GM12878 (cell line): ENCODE results near the gene LARP7. TPM values are rescaled to one million over a fixed set of nuclear protein-coding genes. Genes with fewer than 3 reads are reported as not detected.

Experiments used
- ATAC-seq: fragments of 200-7000 bp; cut with Tn5 transposase; 3 replicates; pipeline ENCODE4 v1.9.1; 2020; ENCODE audit warnings: mild to moderate bottlenecking, moderate library complexity
- BruUV-seq: library from RNA; stranded (reverse); fragments of 400-500 nt; replicated peaks from 2 replicates; lab custom pipeline; 2021; lab: Mats Ljungman, UMichigan
- CTCF ChIA-PET: fragments of 300-600 bp; sonication (Branson Sonifier 250); formaldehyde crosslinking; extraction: SDS; loops from one replicate; lab custom pipeline; 2021; ENCODE audit warnings: inconsistent platforms; lab: Yijun Ruan, JAX
- POLR2A ChIA-PET: fragments of 350-600 bp; formaldehyde crosslinking; extraction: SDS; loops from one replicate; lab custom pipeline; 2021; ENCODE audit warnings: inconsistent platforms; lab: Charles Lee
- RAD21 ChIA-PET: fragments of 300-600 bp; sonication (Branson Sonifier 250); formaldehyde crosslinking; loops from one replicate; lab custom pipeline; 2023; ENCODE audit warnings: antibody characterized with exemption; ENCODE audit not compliant: unreplicated experiment; lab: Charles Lee
- SMC1A ChIA-PET: fragments of 300-600 bp; sonication (Branson Sonifier 250); formaldehyde crosslinking; loops from one replicate; lab custom pipeline; 2023; ENCODE audit not compliant: unreplicated experiment, uncharacterized antibody; lab: Charles Lee
- DNase-seq: peaks from one replicate; pipeline ENCODE4 v3.0.0-alpha.2; 2011; ENCODE audit warnings: low read depth, low spot score
- FAIRE-seq: peaks from 3 replicates; lab custom pipeline; 2011; peaks lifted over from hg19 to GRCh38; lab: Jason Lieb, UNC
- H2AFZ ChIP-seq: 2 replicates; pipeline ENCODE4 v1.6.0; 2011; ENCODE audit warnings: low read depth, low read length, control low read depth; ENCODE audit not compliant: control insufficient read depth
- H3K27ac ChIP-seq: 2 replicates; pipeline ENCODE4 v1.5.1; 2011; ENCODE audit warnings: control low read depth; ENCODE audit not compliant: control insufficient read depth, insufficient read depth
- H3K27me3 ChIP-seq, 2 experiments: replicated peaks in 1 of 2; 2 replicates each; pipeline versions ENCODE4 v1.6.0 to v1.6.1; 2011; ENCODE audit warnings: low read length in 1 of 2; ENCODE audit not compliant: control insufficient read depth in 2 of 2, insufficient read depth in 2 of 2
- H3K36me3 ChIP-seq, 2 experiments: 2 replicates each; pipeline ENCODE4 v1.5.1; 2011; ENCODE audit warnings: low read length in 1 of 2; ENCODE audit not compliant: control insufficient read depth in 2 of 2, insufficient read depth in 2 of 2
- H3K4me1 ChIP-seq: 2 replicates; pipeline ENCODE4 v1.6.1; 2011; ENCODE audit warnings: mild to moderate bottlenecking, low read length, moderate library complexity, mixed read lengths; ENCODE audit not compliant: control insufficient read depth, insufficient read depth
- H3K4me2 ChIP-seq: 2 replicates; pipeline ENCODE4 v1.6.0; 2011; ENCODE audit warnings: control low read depth; ENCODE audit not compliant: control insufficient read depth, insufficient read depth
- H3K4me3 ChIP-seq: fragments of 200-600 bp; sonication (generic); 2 replicates; pipeline ENCODE4 v1.5.1; 2016
- H3K79me2 ChIP-seq: 2 replicates; pipeline ENCODE4 v1.6.0; 2011; ENCODE audit warnings: low read length; ENCODE audit not compliant: control insufficient read depth, insufficient read depth
- H3K9ac ChIP-seq: 2 replicates; pipeline ENCODE4 v1.8.0; 2011; ENCODE audit warnings: low read length, control low read depth, mixed read lengths; ENCODE audit not compliant: control insufficient read depth, insufficient read depth
- H3K9me3 ChIP-seq: replicated peaks from 3 replicates; pipeline ENCODE4 v1.5.1; 2011; ENCODE audit warnings: mild to moderate bottlenecking, low read length; ENCODE audit not compliant: control insufficient read depth, insufficient read depth
- H4K20me1 ChIP-seq: 2 replicates; pipeline ENCODE4 v1.6.0; 2011; ENCODE audit not compliant: control insufficient read depth, insufficient read depth
- BACH1 ChIP-seq: fragments of 450-650 bp; IDR thresholded peaks from 2 replicates; pipeline ENCODE4 v1.6.1; 2017; ENCODE audit warnings: mild to moderate bottlenecking, borderline replicate concordance
- CHD4 ChIP-seq: fragments of 200-600 bp; sonication (generic); IDR thresholded peaks from 2 replicates; pipeline ENCODE4 v1.6.1; 2016; ENCODE audit warnings: mild to moderate bottlenecking
- EED ChIP-seq: sonication (generic); IDR thresholded peaks from 2 replicates; pipeline ENCODE4 v1.6.1; 2016; ENCODE audit warnings: antibody characterized with exemption, low read depth
- GABPA ChIP-seq: IDR thresholded peaks from 2 replicates; pipeline ENCODE4 v1.6.1; 2014; ENCODE audit warnings: antibody characterized with exemption, low read depth, mild to moderate bottlenecking, inconsistent platforms
- JUNB ChIP-seq: IDR thresholded peaks from 2 replicates; pipeline ENCODE4 v1.6.1; 2016; ENCODE audit warnings: antibody characterized with exemption, mild to moderate bottlenecking
- PAX8 ChIP-seq: fragments of 450-650 bp; IDR thresholded peaks from 2 replicates; pipeline ENCODE4 v1.6.1; 2017; ENCODE audit warnings: mild to moderate bottlenecking, moderate library complexity
- RAD21 ChIP-seq: IDR thresholded peaks from 2 replicates; pipeline ENCODE4 v1.6.1; 2011; ENCODE audit warnings: mild to moderate bottlenecking, low read depth, low read length, moderate library complexity; ENCODE audit not compliant: insufficient read depth
- RCOR1 ChIP-seq: conservative IDR thresholded peaks from 2 replicates; pipeline ENCODE4 v1.6.1; 2012; ENCODE audit warnings: low read depth, low read length, improper control_type of control experiment
- TCF7 ChIP-seq: IDR thresholded peaks from 2 replicates; pipeline ENCODE4 v1.6.1; 2014; ENCODE audit warnings: antibody characterized with exemption, borderline replicate concordance
- WGBS: methylation state at CpG from one replicate; pipeline ENCODE4 v1.1.6; 2016; ENCODE audit warnings: low lambda C conversion rate; ENCODE audit not compliant: insufficient replicate concordance, insufficient coverage; ENCODE audit errors: missing lambda C conversion rate; 5-methylcytosine and 5-hydroxymethylcytosine counted together
- in situ Hi-C: fragments of 300-500 bp; cut with MboI; formaldehyde crosslinking; loops from 9 replicates; pipeline ENCODE4 v1.14.3; 2018; ENCODE audit warnings: mixed read lengths
- intact Hi-C: fragments of 100-400 bp; cut with micrococcal nuclease; formaldehyde crosslinking; loops from one replicate; pipeline ENCODE4 v1.14.2; 2022; ENCODE audit not compliant: unreplicated experiment
- polyA plus RNA-seq, 11 experiments: library from polyadenylated mRNA; depleted of rRNA in 4 of 11; unstranded in 6 of 11; stranded (reverse) in 5 of 11; fragments of >200 nt; fragmentation: Nextera tagmentation in 4 of 11; fragmentation: Illumina TruSeq in 1 of 11; extraction: Ambion mirVana in 4 of 11; extraction: Trizol in 1 of 11; gene quantifications; 1 replicate in 1 of 11; 2 replicates in 10 of 11; pipeline versions ENCODE4 v1.2.1 to v1.2.3, GENCODE V29; 2011 to 2016; ENCODE audit warnings: inconsistent platforms in 2 of 11, missing spikeins in 2 of 11, low read depth in 1 of 11
- total RNA-seq, 4 experiments: library from RNA; depleted of rRNA in 3 of 4; stranded (reverse); fragments of >200 nt in 3 of 4; fragmentation: Illumina TruSeq in 1 of 4; extraction: Trizol in 1 of 4; gene quantifications; 2 replicates each; pipeline versions ENCODE4 v1.2.1 to v1.2.3, GENCODE V29; 2013 to 2021
- TF ChIP-seq, protein P1 (sequence below): fragments of 450-650 bp; IDR thresholded peaks from 2 replicates; pipeline ENCODE4 v1.6.1; 2016; ENCODE audit warnings: mild to moderate bottlenecking
- TF ChIP-seq, protein P2 (sequence below): fragments of 450-650 bp; formaldehyde crosslinking; IDR thresholded peaks from 2 replicates; pipeline ENCODE4 v1.5.0; 2022; ENCODE audit warnings: mild to moderate bottlenecking, missing genetic modification characterization
- TF ChIP-seq, protein P3 (sequence below): fragments of 450-650 bp; formaldehyde crosslinking; IDR thresholded peaks from 2 replicates; pipeline ENCODE4 v1.4.0; 2022; ENCODE audit warnings: mild to moderate bottlenecking, moderate library complexity
- TF ChIP-seq, protein P4 (sequence below): fragments of 150-350 bp; IDR thresholded peaks from 2 replicates; pipeline ENCODE4 v1.6.1; 2014; ENCODE audit warnings: mild to moderate bottlenecking, low read depth, low read length

LARP7 gene
- total and polyA plus RNA-seq, 10 of the 15 experiments (the other 5 are each of a cell fraction or from before 2014, with no cell fraction given): 27.8 to 107 (median 61.8) TPM

DNA sequence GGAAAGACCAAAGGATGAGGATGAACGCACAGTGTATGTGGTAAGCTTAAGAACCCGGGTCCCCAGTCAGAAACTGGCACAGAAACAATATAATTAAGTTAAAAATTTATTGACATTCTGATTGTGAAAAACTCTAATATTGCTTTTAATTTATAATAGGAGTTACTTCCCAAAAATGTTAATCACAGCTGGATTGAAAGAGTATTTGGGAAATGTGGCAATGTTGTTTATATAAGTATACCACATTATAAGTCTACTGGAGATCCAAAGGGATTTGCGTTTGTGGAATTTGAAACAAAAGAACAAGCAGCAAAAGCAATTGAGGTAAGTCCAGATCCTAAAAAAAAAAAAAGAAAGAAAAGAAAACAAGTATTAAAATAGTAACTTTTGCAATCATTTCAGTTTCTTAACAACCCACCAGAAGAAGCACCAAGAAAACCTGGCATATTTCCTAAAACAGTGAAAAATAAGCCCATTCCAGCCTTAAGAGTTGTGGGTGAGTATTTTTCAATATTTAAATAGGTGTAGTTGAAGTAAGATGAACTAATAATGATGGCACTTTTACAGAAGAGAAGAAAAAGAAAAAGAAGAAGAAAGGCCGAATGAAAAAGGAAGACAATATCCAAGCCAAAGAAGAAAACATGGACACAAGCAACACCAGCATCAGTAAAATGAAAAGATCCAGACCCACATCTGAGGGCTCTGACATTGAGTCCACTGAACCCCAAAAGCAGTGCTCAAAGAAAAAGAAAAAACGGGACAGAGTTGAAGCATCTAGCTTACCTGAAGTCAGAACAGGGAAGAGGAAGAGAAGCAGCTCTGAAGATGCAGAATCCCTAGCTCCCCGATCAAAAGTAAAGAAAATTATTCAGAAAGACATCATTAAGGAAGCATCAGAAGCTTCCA is 9.9 kb downstream of the LARP7 start:
- FAIRE-seq (no peak), ATAC-seq (no peak)
- POLR2A ChIA-PET: interaction anchor here (0.9 kb wide), 1 partner anchor 10 kb away, joined by 3 read pairs; the partner anchor contains the start of gene LARP7
- TF ChIP-seq, protein P1, sequence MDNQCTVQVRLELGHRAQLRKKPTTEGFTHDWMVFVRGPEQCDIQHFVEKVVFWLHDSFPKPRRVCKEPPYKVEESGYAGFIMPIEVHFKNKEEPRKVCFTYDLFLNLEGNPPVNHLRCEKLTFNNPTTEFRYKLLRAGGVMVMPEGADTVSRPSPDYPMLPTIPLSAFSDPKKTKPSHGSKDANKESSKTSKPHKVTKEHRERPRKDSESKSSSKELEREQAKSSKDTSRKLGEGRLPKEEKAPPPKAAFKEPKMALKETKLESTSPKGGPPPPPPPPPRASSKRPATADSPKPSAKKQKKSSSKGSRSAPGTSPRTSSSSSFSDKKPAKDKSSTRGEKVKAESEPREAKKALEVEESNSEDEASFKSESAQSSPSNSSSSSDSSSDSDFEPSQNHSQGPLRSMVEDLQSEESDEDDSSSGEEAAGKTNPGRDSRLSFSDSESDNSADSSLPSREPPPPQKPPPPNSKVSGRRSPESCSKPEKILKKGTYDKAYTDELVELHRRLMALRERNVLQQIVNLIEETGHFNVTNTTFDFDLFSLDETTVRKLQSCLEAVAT: no peak
- TF ChIP-seq, protein P2, sequence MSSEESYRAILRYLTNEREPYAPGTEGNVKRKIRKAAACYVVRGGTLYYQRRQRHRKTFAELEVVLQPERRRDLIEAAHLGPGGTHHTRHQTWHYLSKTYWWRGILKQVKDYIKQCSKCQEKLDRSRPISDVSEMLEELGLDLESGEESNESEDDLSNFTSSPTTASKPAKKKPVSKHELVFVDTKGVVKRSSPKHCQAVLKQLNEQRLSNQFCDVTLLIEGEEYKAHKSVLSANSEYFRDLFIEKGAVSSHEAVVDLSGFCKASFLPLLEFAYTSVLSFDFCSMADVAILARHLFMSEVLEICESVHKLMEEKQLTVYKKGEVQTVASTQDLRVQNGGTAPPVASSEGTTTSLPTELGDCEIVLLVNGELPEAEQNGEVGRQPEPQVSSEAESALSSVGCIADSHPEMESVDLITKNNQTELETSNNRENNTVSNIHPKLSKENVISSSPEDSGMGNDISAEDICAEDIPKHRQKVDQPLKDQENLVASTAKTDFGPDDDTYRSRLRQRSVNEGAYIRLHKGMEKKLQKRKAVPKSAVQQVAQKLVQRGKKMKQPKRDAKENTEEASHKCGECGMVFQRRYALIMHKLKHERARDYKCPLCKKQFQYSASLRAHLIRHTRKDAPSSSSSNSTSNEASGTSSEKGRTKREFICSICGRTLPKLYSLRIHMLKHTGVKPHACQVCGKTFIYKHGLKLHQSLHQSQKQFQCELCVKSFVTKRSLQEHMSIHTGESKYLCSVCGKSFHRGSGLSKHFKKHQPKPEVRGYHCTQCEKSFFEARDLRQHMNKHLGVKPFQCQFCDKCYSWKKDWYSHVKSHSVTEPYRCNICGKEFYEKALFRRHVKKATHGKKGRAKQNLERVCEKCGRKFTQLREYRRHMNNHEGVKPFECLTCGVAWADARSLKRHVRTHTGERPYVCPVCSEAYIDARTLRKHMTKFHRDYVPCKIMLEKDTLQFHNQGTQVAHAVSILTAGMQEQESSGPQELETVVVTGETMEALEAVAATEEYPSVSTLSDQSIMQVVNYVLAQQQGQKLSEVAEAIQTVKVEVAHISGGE (CRISPR knock-in tag): no peak
- TF ChIP-seq GABPA (no peak), EED (no peak), RAD21 (no peak), TCF7 (no peak), JUNB (no peak), RCOR1 (no peak), CHD4 (no peak), BACH1 (no peak), PAX8 (no peak)
- TF ChIP-seq, protein P3, sequence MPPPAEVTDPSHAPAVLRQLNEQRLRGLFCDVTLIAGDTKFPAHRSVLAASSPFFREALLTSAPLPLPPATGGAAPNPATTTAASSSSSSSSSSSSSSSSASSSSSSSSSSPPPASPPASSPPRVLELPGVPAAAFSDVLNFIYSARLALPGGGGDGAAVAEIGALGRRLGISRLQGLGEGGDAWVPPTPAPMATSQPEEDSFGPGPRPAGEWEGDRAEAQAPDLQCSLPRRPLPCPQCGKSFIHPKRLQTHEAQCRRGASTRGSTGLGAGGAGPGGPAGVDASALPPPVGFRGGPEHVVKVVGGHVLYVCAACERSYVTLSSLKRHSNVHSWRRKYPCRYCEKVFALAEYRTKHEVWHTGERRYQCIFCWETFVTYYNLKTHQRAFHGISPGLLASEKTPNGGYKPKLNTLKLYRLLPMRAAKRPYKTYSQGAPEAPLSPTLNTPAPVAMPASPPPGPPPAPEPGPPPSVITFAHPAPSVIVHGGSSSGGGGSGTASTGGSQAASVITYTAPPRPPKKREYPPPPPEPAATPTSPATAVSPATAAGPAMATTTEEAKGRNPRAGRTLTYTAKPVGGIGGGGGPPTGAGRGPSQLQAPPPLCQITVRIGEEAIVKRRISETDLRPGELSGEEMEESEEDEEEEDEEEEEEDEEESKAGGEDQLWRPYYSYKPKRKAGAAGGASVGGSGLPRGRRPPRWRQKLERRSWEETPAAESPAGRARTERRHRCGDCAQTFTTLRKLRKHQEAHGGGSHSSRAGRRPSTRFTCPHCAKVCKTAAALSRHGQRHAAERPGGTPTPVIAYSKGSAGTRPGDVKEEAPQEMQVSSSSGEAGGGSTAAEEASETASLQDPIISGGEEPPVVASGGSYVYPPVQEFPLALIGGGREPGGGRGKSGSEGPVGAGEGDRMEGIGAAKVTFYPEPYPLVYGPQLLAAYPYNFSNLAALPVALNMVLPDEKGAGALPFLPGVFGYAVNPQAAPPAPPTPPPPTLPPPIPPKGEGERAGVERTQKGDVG (CRISPR knock-in tag): no peak
- TF ChIP-seq, protein P4, sequence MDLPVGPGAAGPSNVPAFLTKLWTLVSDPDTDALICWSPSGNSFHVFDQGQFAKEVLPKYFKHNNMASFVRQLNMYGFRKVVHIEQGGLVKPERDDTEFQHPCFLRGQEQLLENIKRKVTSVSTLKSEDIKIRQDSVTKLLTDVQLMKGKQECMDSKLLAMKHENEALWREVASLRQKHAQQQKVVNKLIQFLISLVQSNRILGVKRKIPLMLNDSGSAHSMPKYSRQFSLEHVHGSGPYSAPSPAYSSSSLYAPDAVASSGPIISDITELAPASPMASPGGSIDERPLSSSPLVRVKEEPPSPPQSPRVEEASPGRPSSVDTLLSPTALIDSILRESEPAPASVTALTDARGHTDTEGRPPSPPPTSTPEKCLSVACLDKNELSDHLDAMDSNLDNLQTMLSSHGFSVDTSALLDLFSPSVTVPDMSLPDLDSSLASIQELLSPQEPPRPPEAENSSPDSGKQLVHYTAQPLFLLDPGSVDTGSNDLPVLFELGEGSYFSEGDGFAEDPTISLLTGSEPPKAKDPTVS: no peak

More for the DNA sequence above, 9.9 kb downstream of the LARP7 start:
- Histone ChIP-seq H3K4me1 (peaks cover 9% of the 10 kb centered on the region), H3K27me3 (no peaks in the 10 kb centered on the region), H3K9me3 (no peaks in the 10 kb centered on the region), H3K4me3 (no peak overlapping the region), H3K36me3 (peaks cover 3 to 16% of the 10 kb centered on the region in 2 experiments), H2AFZ (no peak overlapping the region), H3K79me2 (no peaks in the 10 kb centered on the region; the same call in 1 of the 2 replicates), H3K4me2 (no peak overlapping the region), H3K9ac (no peak overlapping the region), H4K20me1 (no peaks in the 10 kb centered on the region), H3K27ac (no peak overlapping the region)
- ChIA-PET SMC1A (interaction anchor here (1.6 to 2.5 kb wide), 3 partner anchors 10 to 292 kb away, joined by 4 to 10 read pairs (median 8); no protein-coding TSS in a partner anchor), CTCF (interaction anchor here (0.9 to 3.3 kb wide), 7 partner anchors 9 to 292 kb away, joined by 3 to 16 read pairs (median 9); partner anchors contain the start of gene LARP7), RAD21 (interaction anchor here (1.8 to 2.0 kb wide), 2 partner anchors 11 to 119 kb away, joined by 6 to 7 read pairs; partner anchors contain the start of gene ZGRF1)
- in situ Hi-C loops: no loop called here
- no peak for DNase-seq
- TSS peak; percentile 67 for BruUV-seq
- 93% methylated on average over 6 of the region's 6 CpGs for WGBS
- intact Hi-C loops: no loop called here
